Osteocyte (in vitro differentiated cells): ENCODE measurements around the gene CHRM2. TPM values are rescaled to one million over a fixed set of nuclear protein-coding genes. Genes with fewer than 3 reads are reported as not detected.

Experiments
- DNase-seq: peaks from one replicate; pipeline ENCODE4 v3.0.0; 2021; ENCODE audit warnings: mixed read lengths; ENCODE audit not compliant: unreplicated experiment; ENCODE audit errors: extremely low spot score
- H3K27ac Mint-ChIP-seq: one replicate; pipeline ENCODE4 v1.8.0; 2021; ENCODE audit warnings: mild to moderate bottlenecking, mixed read lengths; ENCODE audit not compliant: unreplicated experiment
- H3K27me3 Mint-ChIP-seq: one replicate; pipeline ENCODE4 v1.8.0; 2021; ENCODE audit warnings: mixed read lengths; ENCODE audit not compliant: unreplicated experiment
- H3K36me3 Mint-ChIP-seq: one replicate; pipeline ENCODE4 v1.8.0; 2021; ENCODE audit warnings: mixed read lengths; ENCODE audit not compliant: unreplicated experiment
- H3K4me1 Mint-ChIP-seq: one replicate; pipeline ENCODE4 v1.8.0; 2021; ENCODE audit warnings: mixed read lengths; ENCODE audit not compliant: unreplicated experiment
- H3K4me3 Mint-ChIP-seq: one replicate; pipeline ENCODE4 v1.8.0; 2021; ENCODE audit warnings: mild to moderate bottlenecking, moderate library complexity, mixed read lengths; ENCODE audit not compliant: unreplicated experiment
- H3K9me3 Mint-ChIP-seq: one replicate; pipeline ENCODE4 v1.8.0; 2021; ENCODE audit warnings: mixed read lengths; ENCODE audit not compliant: unreplicated experiment
- total RNA-seq: library from RNA; stranded (reverse); gene quantifications from 2 replicates; pipeline ENCODE4 v1.2.1, GENCODE V29; 2021
- TF ChIP-seq, protein P1 (sequence below): fragments of 200-600 bp; sonication (generic); IDR thresholded peaks from 2 replicates; pipeline ENCODE4 v1.5.0; 2021; ENCODE audit warnings: antibody characterized with exemption, mild to moderate bottlenecking, moderate library complexity

CHRM2 gene
- total RNA-seq, 1 donor from 2014 or later = 30.0 TPM

DNA sequence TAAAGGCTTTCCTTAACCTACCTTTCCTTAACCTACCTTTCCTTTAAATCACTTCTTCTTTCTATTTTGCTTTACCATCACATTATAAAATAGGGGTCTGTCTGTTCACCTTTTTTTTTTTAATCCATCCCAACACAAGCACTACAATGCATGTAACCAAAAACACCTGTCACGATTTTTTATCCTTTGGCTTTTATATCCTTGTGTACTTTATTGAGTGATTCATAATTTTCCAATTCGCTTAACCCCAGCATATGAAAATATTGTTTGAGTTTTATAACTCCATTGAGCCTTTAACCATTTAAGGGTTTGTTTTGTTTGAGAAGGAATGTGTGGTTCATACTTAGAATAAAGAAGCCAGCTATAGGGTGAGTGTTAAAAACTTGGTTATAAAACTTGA lies 132.2 kb downstream of the CHRM2 start:
- H3K27me3 Mint-ChIP-seq = no peaks in the 10 kb centered on the region
- peak overlapping the region; percentile 5 for H3K4me3 Mint-ChIP-seq
- DNase-seq = no peak
- peaks cover 84% of the 10 kb centered on the region for H3K4me1 Mint-ChIP-seq
- peaks cover 8% of the 10 kb centered on the region for H3K36me3 Mint-ChIP-seq
- TF ChIP-seq, protein P1, sequence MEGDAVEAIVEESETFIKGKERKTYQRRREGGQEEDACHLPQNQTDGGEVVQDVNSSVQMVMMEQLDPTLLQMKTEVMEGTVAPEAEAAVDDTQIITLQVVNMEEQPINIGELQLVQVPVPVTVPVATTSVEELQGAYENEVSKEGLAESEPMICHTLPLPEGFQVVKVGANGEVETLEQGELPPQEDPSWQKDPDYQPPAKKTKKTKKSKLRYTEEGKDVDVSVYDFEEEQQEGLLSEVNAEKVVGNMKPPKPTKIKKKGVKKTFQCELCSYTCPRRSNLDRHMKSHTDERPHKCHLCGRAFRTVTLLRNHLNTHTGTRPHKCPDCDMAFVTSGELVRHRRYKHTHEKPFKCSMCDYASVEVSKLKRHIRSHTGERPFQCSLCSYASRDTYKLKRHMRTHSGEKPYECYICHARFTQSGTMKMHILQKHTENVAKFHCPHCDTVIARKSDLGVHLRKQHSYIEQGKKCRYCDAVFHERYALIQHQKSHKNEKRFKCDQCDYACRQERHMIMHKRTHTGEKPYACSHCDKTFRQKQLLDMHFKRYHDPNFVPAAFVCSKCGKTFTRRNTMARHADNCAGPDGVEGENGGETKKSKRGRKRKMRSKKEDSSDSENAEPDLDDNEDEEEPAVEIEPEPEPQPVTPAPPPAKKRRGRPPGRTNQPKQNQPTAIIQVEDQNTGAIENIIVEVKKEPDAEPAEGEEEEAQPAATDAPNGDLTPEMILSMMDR = no peak
- no peaks in the 10 kb centered on the region for H3K9me3 Mint-ChIP-seq
- H3K27ac Mint-ChIP-seq = peak overlapping the region; percentile 91

DNA sequence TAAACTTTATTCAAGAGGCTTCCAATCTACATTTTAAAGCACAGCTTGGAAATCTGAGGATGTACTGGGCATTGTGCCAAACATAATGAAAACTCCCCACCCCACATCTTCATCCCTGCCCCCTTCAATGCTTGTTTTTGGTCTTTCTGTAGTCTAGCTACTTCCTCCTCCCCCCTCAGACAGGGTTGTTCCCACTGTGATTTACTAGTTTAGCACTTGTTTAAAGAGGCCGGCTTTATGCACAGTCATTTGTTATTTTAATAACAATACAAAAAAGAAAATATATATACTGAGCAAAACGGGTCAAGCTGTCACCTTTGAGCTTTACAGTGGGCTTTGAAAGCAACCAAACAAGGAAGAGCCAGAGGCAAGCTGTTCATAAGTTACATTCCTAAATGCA lies 132.6 kb downstream of the CHRM2 start:
- no peak for DNase-seq
- Mint-ChIP-seq H3K4me3 (peak overlapping the region; percentile 5), H3K36me3 (peaks cover 8% of the 10 kb centered on the region), H3K4me1 (peaks cover 88% of the 10 kb centered on the region), H3K9me3 (no peaks in the 10 kb centered on the region), H3K27me3 (no peaks in the 10 kb centered on the region), H3K27ac (peak overlapping the region; percentile 91)
- TF ChIP-seq, protein P1 = no peak

DNA sequence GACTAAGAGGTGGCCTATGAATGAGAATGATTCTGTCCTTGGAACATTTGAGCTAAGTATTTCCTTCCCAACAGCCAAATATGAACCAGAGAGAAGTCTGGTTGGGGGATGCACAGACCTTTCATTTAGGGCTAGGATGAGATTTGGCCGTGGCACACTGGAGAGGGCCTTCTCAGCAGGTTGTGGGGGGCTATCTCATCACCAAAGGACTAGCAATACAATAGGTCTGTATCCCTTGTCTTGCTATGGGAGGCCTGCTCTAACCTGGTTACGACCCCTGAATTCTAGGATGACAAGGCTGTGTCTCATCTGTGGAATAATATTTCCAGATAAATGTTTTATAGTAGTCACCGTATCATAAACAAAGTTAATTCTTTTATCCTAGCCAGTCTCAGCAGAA lies 133.0 kb downstream of the CHRM2 start:
- peaks cover 92% of the 10 kb centered on the region for H3K4me1 Mint-ChIP-seq
- H3K27ac Mint-ChIP-seq = peak overlapping the region; percentile 91
- peaks cover 8% of the 10 kb centered on the region for H3K36me3 Mint-ChIP-seq
- no peaks in the 10 kb centered on the region for H3K27me3 Mint-ChIP-seq
- no peak for DNase-seq
- TF ChIP-seq, protein P1 = no peak
- H3K9me3 Mint-ChIP-seq = no peaks in the 10 kb centered on the region
- no peak overlapping the region for H3K4me3 Mint-ChIP-seq

DNA sequence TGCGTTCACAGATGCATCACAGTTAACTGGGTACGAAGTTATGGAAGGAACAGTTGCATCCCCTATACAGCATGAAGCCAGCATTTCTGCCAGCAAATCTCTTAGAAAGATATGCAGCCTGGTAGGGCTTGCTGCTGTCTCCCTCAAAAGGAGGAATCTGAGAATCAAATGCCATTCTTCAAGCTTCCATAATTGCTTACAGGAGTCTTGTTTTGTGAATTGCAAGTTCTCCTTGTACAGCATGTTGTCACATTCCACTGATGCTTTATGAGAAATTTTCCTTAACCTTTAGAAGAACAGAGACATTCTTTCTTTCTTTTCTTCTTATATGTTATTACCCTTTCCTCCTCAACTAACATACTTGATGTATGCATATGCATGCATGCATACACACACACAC lies 134.6 kb downstream of the CHRM2 start:
- TF ChIP-seq, protein P1 = no peak
- H3K4me1 Mint-ChIP-seq = peaks cover 93% of the 10 kb centered on the region
- peaks cover 8% of the 10 kb centered on the region for H3K36me3 Mint-ChIP-seq
- H3K9me3 Mint-ChIP-seq = no peaks in the 10 kb centered on the region
- no peak for DNase-seq
- peak overlapping the region; percentile 91 for H3K27ac Mint-ChIP-seq
- H3K27me3 Mint-ChIP-seq = no peaks in the 10 kb centered on the region
- H3K4me3 Mint-ChIP-seq = no peak overlapping the region

DNA sequence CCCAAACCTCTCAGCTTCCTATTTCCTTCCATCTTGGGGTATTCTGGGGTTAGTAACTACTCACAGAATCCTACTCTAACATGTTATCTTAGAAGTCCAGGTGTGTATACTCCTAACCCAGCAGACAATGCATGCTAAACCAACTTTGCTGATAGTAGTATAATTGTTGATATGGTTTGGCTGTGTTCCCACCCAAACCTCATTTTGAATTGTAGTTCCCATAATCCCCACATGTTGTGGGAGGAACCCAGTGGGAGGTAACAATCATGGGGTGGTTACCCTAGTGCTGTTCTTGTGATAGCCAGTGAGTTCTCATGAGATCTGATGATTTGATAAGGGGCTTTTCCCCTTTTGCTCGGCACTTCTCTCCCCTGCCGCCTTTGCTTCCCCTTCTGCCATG lies 135.1 kb downstream of the CHRM2 start:
- no peak overlapping the region for H3K4me3 Mint-ChIP-seq
- H3K27ac Mint-ChIP-seq = peak overlapping the region; percentile 91
- no peaks in the 10 kb centered on the region for H3K9me3 Mint-ChIP-seq
- peaks cover 92% of the 10 kb centered on the region for H3K4me1 Mint-ChIP-seq
- peaks cover 8% of the 10 kb centered on the region for H3K36me3 Mint-ChIP-seq
- DNase-seq = no peak
- H3K27me3 Mint-ChIP-seq = no peaks in the 10 kb centered on the region
- TF ChIP-seq, protein P1 = no peak
